ENCODE measurements around the gene VEGFB. TPM values are rescaled to one million over a fixed set of nuclear protein-coding genes. Genes with fewer than 3 reads are reported as not detected.
"Not testable (repeated sequence)": the region's sequence is repeated elsewhere in the genome, so short reads cannot be mapped to it uniquely, and the experiment has no call there.

VEGFB gene
- total RNA-seq, 1 donor from 2014 or later, result 134 TPM

DNA sequence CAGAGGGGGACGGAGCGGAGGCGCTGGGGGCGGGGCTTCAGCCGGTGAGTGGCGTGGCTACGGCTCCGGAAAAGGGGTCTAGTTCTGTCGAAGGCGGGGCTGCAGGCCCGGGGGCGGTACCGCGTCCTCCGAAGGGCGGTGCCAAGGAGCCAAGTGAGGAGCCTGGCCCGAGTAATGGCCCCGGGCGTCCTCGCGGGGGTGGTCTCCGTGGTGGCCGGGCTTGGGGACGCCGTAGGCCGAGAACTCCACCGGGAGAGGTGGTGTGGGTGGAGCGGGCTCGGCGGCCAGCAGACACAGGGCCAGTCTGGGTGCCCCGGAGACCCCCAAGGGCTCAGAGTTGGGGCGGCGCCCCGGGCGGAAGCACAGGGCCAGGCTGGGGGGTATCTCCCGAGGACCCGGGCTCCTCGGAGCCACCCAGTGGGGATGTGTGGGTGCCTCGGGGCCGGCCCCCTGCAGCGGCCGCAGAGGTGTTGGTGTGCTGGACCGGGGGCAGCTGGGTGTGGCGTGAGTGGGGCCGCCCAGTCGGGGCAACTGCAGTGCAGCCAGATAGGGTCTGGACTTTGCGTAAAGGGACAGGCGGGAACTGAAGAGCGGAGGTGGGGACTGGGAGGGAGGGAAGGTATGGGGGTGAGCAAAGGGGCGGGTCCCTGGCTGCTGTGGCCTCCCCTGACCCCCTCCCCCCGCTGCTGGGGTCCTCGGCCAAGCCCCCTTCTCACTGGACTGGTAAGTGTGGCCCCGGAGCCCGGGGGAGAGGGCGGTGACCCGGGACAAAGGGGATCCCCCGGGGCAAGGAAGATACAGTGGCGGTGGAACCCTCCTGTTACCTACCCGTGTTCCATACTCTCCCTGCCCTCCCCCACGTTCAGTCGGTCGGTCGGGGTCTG, 7.3 kb downstream of the VEGFB start:
- ATAC-seq (peak; percentile 7), DNase-seq (ENCODE audit: low spot score) (peak; percentile 82)
- intact Hi-C loops (cut with DNase I), result no loop called here

- intact Hi-C loops (cut with DNase I), result no loop called here
- no peak for DNase-seq (ENCODE audit: low spot score)
- ATAC-seq, result no peak
Measured at GRCh38 chr11:64243236-64243854, 9.0 kb downstream of the VEGFB start.

DNA sequence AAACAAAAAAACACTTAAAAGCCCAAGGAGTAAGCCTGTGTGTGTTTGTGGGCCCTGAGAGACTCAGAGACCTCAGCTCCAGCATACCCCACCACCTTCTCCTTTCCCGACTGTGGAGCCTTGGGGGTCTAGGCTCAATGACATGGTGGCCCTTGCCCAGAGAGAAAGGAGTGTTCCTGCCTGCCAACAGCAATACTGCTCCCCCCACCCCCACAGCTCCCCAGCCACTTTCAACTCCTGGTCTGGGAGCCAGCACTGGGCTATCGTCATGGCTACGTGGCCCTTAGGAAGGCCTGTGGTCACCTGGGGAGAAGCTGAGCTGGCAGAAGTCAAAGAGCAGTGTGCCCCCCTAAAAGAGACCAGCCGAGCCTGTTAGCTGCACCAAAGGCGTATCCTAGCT, 9.7 kb downstream of the VEGFB start:
- intact Hi-C loops (cut with DNase I), result no loop called here
- no peak for ATAC-seq
- no peak for DNase-seq (ENCODE audit: low spot score)

- intact Hi-C loops (cut with DNase I), result no loop called here
- DNase-seq (ENCODE audit: low spot score) (no peak), ATAC-seq (no peak)
Measured at GRCh38 chr11:64244966-64245365, 10.6 kb downstream of the VEGFB start.

- ATAC-seq (no peak), DNase-seq (ENCODE audit: low spot score) (peak; percentile 77)
- intact Hi-C loops (cut with DNase I), result no loop called here
Measured at GRCh38 chr11:64245401-64245796, 11.0 kb downstream of the VEGFB start.

DNA sequence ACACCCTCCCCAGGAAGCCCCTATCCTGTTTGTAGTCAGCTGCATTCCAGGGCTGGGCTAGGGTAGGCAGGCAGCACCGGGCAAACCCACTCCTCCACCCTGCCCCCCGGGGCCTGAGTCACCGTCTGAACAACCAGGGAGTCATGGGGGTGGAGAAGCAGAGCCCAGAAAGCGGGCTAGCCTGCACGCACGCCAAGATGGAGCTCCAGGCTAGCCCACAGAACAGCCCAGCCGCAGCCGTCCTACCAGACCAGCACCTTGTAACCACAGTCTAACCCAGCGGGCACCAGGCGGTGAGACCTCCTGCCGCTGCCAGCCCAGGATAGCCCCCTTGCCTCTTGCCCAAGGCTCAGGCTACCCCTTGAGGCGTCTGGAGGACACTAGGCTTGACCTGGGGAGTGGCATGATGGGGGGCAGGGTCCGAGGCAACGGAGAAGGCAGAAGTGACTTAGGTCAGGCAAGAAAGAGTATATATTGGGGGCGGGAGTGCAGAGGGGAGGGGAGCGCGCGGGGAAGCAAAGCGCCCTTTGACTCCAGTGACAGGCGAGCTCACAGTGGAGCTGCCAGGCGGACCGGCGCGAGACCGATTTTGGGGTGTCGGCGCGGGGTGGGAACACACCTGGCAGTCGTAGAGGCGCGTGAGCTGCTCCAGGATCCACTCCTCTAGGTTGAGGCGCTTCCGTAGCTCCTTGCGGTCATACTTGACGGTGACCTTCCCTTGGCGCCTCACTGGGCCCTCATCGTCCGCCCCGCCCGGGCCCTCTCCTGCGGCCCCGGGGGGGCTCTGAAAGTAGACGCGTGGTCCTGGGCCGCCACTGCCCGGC, 11.6 kb downstream of the VEGFB start:
- ATAC-seq (no peak), DNase-seq (ENCODE audit: low spot score) (peak; percentile 82)
- intact Hi-C loops (cut with DNase I), result no loop called here

DNA sequence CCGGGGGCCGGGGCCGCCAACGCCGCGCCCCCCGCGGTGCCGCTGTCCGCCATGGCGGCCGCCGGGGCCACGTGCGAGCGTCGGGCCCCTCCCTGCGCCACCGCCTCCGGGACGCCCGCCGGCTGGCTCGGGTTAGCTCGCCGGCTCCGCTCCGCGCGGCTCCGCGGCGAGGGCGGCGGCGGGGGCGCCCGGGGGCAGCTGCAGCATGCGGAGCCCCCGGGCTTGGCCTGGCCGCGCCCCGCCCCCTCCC, 12.2 kb downstream of the VEGFB start:
- DNase-seq (ENCODE audit: low spot score); ATAC-seq; intact Hi-C loops (cut with DNase I): not testable (repeated sequence)

GRCh38 chr11:64246871-64247728, 12.7 kb downstream of the VEGFB start, which contains the start of gene PPP1R14B:
TSS of gene PPP1R14B (minus strand) at chr11:64246943. CDS start at chr11:64246673, 270 bp downstream.
- peak; percentile 80 for ATAC-seq
- DNase-seq (ENCODE audit: low spot score), result peak; percentile 92
- intact Hi-C loops (cut with DNase I), result no loop called here

GRCh38 chr11:64247729-64248531, 13.5 kb downstream of the VEGFB start:
- no peak for DNase-seq (ENCODE audit: low spot score)
- ATAC-seq, result no peak
- intact Hi-C loops (cut with DNase I), result no loop called here

DNA sequence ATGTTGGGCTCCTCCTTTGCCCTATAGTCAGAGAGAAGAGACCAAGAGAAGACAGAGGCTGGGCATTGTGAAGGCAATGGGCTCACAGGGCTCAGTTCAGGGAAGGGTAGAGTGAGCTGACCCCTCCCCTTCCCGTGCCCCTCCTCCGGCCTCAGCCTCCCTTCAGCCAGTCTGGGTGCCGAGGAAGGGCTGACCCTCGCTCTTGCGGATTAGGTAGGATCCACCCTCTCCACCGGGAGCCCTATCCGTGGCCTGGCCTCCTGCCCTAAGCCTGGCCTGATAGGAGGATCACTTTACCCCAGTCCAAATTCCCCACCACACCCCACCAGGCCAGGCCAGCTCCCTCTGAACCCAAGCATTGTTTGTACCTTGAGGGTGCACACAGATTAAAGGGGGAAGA, 14.2 kb downstream of the VEGFB start:
- intact Hi-C loops (cut with DNase I), result no loop called here
- no peak for DNase-seq (ENCODE audit: low spot score)
- no peak for ATAC-seq

GRCh38 chr11:64249038-64249437, 14.7 kb downstream of the VEGFB start:
- no peak for DNase-seq (ENCODE audit: low spot score)
- no peak for ATAC-seq
- intact Hi-C loops (cut with DNase I), result no loop called here

GRCh38 chr11:64249563-64250414, 15.4 kb downstream of the VEGFB start:
- intact Hi-C loops (cut with DNase I), result no loop called here
- ATAC-seq (no peak), DNase-seq (ENCODE audit: low spot score) (no peak)

GRCh38 chr11:64250415-64251015, 16.1 kb downstream of the VEGFB start:
- no peak for ATAC-seq
- intact Hi-C loops (cut with DNase I), result no loop called here

GRCh38 chr11:64251016-64251752, 16.8 kb downstream of the VEGFB start, which contains the start of gene PLCB3:
TSS of gene PLCB3 (plus strand) at chr11:64251530. CDS start at chr11:64251650, 120 bp downstream.
- intact Hi-C loops (cut with DNase I), result no loop called here
- peak; percentile 40 for ATAC-seq
- DNase-seq (ENCODE audit: low spot score), result peak; percentile 78

More at GRCh38 chr11:64250415-64251015, 16.1 kb downstream of the VEGFB start:
- DNase-seq (ENCODE audit: low spot score), result no peak

DNA sequence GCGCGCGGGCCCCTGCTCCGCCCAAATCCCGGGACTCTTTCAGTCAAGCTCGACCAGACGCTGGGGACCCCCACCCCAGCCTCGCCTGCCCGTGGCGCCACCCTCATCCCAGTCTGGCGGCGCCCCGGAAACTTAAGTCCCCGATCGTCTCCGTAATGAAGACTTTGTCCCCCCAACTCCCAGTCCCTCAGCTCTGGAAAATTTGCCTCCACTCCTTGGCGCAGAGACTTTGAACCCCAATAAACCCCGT, 17.3 kb downstream of the VEGFB start:
- DNase-seq (ENCODE audit: low spot score) (no peak), ATAC-seq (peak; percentile 0)
- intact Hi-C loops (cut with DNase I), result no loop called here
